Omental fat pad (tissue), 4 donors: ENCODE results near the gene GADD45B. TPM values are rescaled to one million over a fixed set of nuclear protein-coding genes. Genes with fewer than 3 reads are reported as not detected.

Experiments
- ATAC-seq: fragments of 150-250 bp; one replicate; pipeline ENCODE4 v1.9.1; 2016; ENCODE audit warnings: mild to moderate bottlenecking, moderate library complexity; ENCODE audit not compliant: low FRiP score
- DNase-seq: peaks from one replicate; pipeline ENCODE4 v3.0.0-alpha.2; 2019; ENCODE audit warnings: low spot score
- CTCF ChIP-seq, 3 donors: fragments of 450-650 bp; IDR thresholded peaks; one replicate each; pipeline ENCODE4 v1.5.1; 2016 to 2017; ENCODE audit warnings: antibody characterized with exemption in 3 of 3, mild to moderate bottlenecking in 3 of 3, moderate library complexity in 2 of 3
- total RNA-seq, 4 donors: library from RNA; depleted of rRNA; stranded (reverse); fragments of >200 nt; gene quantifications; one replicate each; pipeline ENCODE4 v1.1.0, GENCODE V29; 2016

GADD45B gene
- total RNA-seq, 4 donors from 2014 or later, result 120 to 726 (median 425) TPM

- ATAC-seq, result no peak
- DNase-seq, result no peak
- TF ChIP-seq CTCF (IDR thresholded peaks at IDR 0.05), result no peak
These were observed 33.2 kb downstream of the GADD45B start for GRCh38 chr19:2509096-2509495.

- ATAC-seq (no peak), DNase-seq (no peak)
- no peak for TF ChIP-seq CTCF (IDR thresholded peaks at IDR 0.05)
These were observed 35.6 kb downstream of the GADD45B start for GRCh38 chr19:2511570-2511969.

- DNase-seq (no peak), ATAC-seq (no peak)
- no peak for TF ChIP-seq CTCF (IDR thresholded peaks at IDR 0.05)
These were observed 36.1 kb downstream of the GADD45B start for GRCh38 chr19:2511991-2512390.

GRCh38 chr19:2512523-2513431 is 36.9 kb downstream of the GADD45B start:
- no peak for ATAC-seq
- no peak for TF ChIP-seq CTCF (IDR thresholded peaks at IDR 0.05)
- DNase-seq, result no peak

- no peak for DNase-seq
- no peak for TF ChIP-seq CTCF (IDR thresholded peaks at IDR 0.05)
- no peak for ATAC-seq
These were observed 39.1 kb downstream of the GADD45B start for GRCh38 chr19:2514981-2515518.

- no peak for TF ChIP-seq CTCF (IDR thresholded peaks at IDR 0.05)
These were observed 40.8 kb downstream of the GADD45B start for GRCh38 chr19:2516727-2517126.

More at GRCh38 chr19:2516727-2517126, 40.8 kb downstream of the GADD45B start:
- ATAC-seq, result no peak
- no peak for DNase-seq
